Measurements from ENCODE around the gene PRPF40A.

DNA sequence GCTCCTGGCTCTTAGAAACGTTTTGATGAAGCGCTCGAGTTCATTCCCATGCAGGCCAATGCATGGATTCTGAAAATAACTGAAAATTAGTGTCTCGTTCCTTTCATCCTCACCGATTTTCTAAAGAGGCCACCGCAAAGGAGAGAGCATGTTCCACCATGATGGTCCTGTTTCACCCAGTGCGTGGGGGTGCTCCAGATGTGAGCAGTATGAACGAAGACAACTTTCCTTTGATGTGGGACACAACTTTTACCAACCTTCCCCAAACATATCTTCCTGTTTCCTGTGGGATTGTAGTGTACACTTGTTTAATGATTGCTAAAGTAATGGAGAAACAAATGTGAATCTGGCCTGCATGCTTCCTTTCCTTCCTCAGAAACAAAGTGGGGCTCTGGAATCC lies 114.5 kb downstream of the PRPF40A start:
- TF ChIP-seq, protein P1, sequence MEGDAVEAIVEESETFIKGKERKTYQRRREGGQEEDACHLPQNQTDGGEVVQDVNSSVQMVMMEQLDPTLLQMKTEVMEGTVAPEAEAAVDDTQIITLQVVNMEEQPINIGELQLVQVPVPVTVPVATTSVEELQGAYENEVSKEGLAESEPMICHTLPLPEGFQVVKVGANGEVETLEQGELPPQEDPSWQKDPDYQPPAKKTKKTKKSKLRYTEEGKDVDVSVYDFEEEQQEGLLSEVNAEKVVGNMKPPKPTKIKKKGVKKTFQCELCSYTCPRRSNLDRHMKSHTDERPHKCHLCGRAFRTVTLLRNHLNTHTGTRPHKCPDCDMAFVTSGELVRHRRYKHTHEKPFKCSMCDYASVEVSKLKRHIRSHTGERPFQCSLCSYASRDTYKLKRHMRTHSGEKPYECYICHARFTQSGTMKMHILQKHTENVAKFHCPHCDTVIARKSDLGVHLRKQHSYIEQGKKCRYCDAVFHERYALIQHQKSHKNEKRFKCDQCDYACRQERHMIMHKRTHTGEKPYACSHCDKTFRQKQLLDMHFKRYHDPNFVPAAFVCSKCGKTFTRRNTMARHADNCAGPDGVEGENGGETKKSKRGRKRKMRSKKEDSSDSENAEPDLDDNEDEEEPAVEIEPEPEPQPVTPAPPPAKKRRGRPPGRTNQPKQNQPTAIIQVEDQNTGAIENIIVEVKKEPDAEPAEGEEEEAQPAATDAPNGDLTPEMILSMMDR (IDR thresholded peaks at IDR 0.05): no peak
- no peak for TF ChIP-seq POLR2AphosphoS5 (IDR thresholded peaks at IDR 0.05)
- no peak for TF ChIP-seq POLR2A (IDR thresholded peaks at IDR 0.05)

Data from gastroesophageal sphincter (tissue), 3 donors.